ENCODE results near the gene TBXA2R. TPM values are rescaled to one million over a fixed set of nuclear protein-coding genes. Genes with fewer than 3 reads are reported as not detected.

The TBXA2R gene
- total and polyA plus RNA-seq, 2 experiments from 2014 or later: 0.42 to 0.73 TPM

DNA sequence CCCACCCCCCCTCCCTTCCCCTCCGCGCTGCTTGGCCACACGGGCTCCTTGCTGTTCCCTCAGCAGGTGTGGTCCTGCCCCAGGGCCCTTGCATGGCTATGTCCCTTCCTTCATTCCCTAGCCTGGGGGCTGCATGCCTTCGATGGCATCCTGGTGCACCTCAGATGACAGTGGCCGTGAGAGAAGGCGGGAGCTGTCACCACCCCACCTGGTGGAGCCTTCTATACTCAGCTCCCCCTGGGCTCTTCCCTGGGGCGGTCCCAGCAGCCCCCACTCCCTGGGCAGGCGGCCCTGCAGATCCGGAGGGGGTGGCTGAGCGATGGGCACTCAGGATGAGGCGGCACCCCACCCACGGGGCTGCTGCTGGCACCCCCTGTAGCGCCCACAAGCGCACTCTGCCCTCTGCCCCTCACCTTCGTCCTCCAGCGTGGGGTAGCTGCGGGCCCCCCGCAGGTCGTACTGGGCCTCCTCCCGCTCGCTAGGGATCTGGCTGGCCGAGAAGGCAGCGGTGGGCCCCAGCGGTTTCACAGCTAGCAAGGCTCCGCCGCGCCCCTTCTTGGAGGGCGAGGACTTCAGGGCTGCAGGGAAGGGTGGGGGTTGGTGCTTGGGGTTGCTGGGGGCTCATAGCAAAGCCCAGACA is 37.1 kb upstream of the TBXA2R start (continued):
- TF ChIP-seq, protein P1, sequence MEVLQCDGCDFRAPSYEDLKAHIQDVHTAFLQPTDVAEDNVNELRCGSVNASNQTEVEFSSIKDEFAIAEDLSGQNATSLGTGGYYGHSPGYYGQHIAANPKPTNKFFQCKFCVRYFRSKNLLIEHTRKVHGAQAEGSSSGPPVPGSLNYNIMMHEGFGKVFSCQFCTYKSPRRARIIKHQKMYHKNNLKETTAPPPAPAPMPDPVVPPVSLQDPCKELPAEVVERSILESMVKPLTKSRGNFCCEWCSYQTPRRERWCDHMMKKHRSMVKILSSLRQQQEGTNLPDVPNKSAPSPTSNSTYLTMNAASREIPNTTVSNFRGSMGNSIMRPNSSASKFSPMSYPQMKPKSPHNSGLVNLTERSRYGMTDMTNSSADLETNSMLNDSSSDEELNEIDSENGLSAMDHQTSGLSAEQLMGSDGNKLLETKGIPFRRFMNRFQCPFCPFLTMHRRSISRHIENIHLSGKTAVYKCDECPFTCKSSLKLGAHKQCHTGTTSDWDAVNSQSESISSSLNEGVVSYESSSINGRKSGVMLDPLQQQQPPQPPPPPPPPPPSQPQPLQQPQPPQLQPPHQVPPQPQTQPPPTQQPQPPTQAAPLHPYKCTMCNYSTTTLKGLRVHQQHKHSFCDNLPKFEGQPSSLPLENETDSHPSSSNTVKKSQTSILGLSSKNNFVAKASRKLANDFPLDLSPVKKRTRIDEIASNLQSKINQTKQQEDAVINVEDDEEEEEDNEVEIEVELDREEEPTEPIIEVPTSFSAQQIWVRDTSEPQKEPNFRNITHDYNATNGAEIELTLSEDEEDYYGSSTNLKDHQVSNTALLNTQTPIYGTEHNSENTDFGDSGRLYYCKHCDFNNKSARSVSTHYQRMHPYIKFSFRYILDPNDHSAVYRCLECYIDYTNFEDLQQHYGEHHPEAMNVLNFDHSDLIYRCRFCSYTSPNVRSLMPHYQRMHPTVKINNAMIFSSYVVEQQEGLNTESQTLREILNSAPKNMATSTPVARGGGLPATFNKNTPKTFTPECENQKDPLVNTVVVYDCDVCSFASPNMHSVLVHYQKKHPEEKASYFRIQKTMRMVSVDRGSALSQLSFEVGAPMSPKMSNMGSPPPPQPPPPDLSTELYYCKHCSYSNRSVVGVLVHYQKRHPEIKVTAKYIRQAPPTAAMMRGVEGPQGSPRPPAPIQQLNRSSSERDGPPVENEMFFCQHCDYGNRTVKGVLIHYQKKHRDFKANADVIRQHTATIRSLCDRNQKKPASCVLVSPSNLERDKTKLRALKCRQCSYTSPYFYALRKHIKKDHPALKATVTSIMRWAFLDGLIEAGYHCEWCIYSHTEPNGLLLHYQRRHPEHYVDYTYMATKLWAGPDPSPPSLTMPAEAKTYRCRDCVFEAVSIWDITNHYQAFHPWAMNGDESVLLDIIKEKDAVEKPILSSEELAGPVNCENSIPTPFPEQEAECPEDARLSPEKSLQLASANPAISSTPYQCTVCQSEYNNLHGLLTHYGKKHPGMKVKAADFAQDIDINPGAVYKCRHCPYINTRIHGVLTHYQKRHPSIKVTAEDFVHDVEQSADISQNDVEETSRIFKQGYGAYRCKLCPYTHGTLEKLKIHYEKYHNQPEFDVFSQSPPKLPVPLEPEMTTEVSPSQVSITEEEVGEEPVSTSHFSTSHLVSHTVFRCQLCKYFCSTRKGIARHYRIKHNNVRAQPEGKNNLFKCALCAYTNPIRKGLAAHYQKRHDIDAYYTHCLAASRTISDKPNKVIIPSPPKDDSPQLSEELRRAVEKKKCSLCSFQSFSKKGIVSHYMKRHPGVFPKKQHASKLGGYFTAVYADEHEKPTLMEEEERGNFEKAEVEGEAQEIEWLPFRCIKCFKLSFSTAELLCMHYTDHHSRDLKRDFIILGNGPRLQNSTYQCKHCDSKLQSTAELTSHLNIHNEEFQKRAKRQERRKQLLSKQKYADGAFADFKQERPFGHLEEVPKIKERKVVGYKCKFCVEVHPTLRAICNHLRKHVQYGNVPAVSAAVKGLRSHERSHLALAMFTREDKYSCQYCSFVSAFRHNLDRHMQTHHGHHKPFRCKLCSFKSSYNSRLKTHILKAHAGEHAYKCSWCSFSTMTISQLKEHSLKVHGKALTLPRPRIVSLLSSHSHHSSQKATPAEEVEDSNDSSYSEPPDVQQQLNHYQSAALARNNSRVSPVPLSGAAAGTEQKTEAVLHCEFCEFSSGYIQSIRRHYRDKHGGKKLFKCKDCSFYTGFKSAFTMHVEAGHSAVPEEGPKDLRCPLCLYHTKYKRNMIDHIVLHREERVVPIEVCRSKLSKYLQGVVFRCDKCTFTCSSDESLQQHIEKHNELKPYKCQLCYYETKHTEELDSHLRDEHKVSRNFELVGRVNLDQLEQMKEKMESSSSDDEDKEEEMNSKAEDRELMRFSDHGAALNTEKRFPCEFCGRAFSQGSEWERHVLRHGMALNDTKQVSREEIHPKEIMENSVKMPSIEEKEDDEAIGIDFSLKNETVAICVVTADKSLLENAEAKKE (CRISPR knock-in tag; IDR thresholded peaks at IDR 0.05): no peak
- TF ChIP-seq ZNF331 (CRISPR knock-in tag; IDR thresholded peaks at IDR 0.05; ENCODE audit: low read depth) (no peak), STAT1 (IDR thresholded peaks at IDR 0.05; ENCODE audit: unreplicated experiment) (no peak), NANOG (IDR thresholded peaks at IDR 0.05; ENCODE audit: borderline replicate concordance) (no peak), EZH2phosphoT487 (IDR thresholded peaks at IDR 0.05; ENCODE audit: unreplicated experiment) (no peak), POLR2AphosphoS5 (IDR thresholded peaks at IDR 0.05; ENCODE audit: low read depth) (no peak), JUNB (IDR thresholded peaks at IDR 0.05; ENCODE audit: unreplicated experiment) (no peak), ZNF114 (CRISPR knock-in tag; IDR thresholded peaks at IDR 0.05) (no peak), CREB1 (CRISPR knock-in tag; IDR thresholded peaks at IDR 0.05; ENCODE audit: low read depth) (no peak)
- TF ChIP-seq, protein P2, sequence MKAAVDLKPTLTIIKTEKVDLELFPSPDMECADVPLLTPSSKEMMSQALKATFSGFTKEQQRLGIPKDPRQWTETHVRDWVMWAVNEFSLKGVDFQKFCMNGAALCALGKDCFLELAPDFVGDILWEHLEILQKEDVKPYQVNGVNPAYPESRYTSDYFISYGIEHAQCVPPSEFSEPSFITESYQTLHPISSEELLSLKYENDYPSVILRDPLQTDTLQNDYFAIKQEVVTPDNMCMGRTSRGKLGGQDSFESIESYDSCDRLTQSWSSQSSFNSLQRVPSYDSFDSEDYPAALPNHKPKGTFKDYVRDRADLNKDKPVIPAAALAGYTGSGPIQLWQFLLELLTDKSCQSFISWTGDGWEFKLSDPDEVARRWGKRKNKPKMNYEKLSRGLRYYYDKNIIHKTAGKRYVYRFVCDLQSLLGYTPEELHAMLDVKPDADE (IDR thresholded peaks at IDR 0.05): no peak

All from GM23338 (cell line).